GM12878 (cell line): ENCODE results near the gene FHL3. TPM values are rescaled to one million over a fixed set of nuclear protein-coding genes. Genes with fewer than 3 reads are reported as not detected.

Source experiments
- ATAC-seq: fragments of 200-7000 bp; cut with Tn5 transposase; 3 replicates; pipeline ENCODE4 v1.9.1; 2020; ENCODE audit warnings: mild to moderate bottlenecking, moderate library complexity
- BruUV-seq: library from RNA; stranded (reverse); fragments of 400-500 nt; replicated peaks from 2 replicates; lab custom pipeline; 2021; lab: Mats Ljungman, UMichigan
- CTCF ChIA-PET: fragments of 300-600 bp; sonication (Branson Sonifier 250); formaldehyde crosslinking; extraction: SDS; loops from one replicate; lab custom pipeline; 2021; ENCODE audit warnings: inconsistent platforms; lab: Yijun Ruan, JAX
- POLR2A ChIA-PET: fragments of 350-600 bp; formaldehyde crosslinking; extraction: SDS; loops from one replicate; lab custom pipeline; 2021; ENCODE audit warnings: inconsistent platforms; lab: Charles Lee
- RAD21 ChIA-PET: fragments of 300-600 bp; sonication (Branson Sonifier 250); formaldehyde crosslinking; loops from one replicate; lab custom pipeline; 2023; ENCODE audit warnings: antibody characterized with exemption; ENCODE audit not compliant: unreplicated experiment; lab: Charles Lee
- SMC1A ChIA-PET: fragments of 300-600 bp; sonication (Branson Sonifier 250); formaldehyde crosslinking; loops from one replicate; lab custom pipeline; 2023; ENCODE audit not compliant: unreplicated experiment, uncharacterized antibody; lab: Charles Lee
- DNase-seq: peaks from one replicate; pipeline ENCODE4 v3.0.0-alpha.2; 2011; ENCODE audit warnings: low read depth, low spot score
- FAIRE-seq: peaks from 3 replicates; lab custom pipeline; 2011; peaks lifted over from hg19 to GRCh38; lab: Jason Lieb, UNC
- H2AFZ ChIP-seq: 2 replicates; pipeline ENCODE4 v1.6.0; 2011; ENCODE audit warnings: low read depth, low read length, control low read depth; ENCODE audit not compliant: control insufficient read depth
- H3K27ac ChIP-seq: 2 replicates; pipeline ENCODE4 v1.5.1; 2011; ENCODE audit warnings: control low read depth; ENCODE audit not compliant: control insufficient read depth, insufficient read depth
- H3K27me3 ChIP-seq, 2 experiments: replicated peaks in 1 of 2; 2 replicates each; pipeline versions ENCODE4 v1.6.0 to v1.6.1; 2011; ENCODE audit warnings: low read length in 1 of 2; ENCODE audit not compliant: control insufficient read depth in 2 of 2, insufficient read depth in 2 of 2
- H3K36me3 ChIP-seq, 2 experiments: 2 replicates each; pipeline ENCODE4 v1.5.1; 2011; ENCODE audit warnings: low read length in 1 of 2; ENCODE audit not compliant: control insufficient read depth in 2 of 2, insufficient read depth in 2 of 2
- H3K4me1 ChIP-seq: 2 replicates; pipeline ENCODE4 v1.6.1; 2011; ENCODE audit warnings: mild to moderate bottlenecking, low read length, moderate library complexity, mixed read lengths; ENCODE audit not compliant: control insufficient read depth, insufficient read depth
- H3K4me2 ChIP-seq: 2 replicates; pipeline ENCODE4 v1.6.0; 2011; ENCODE audit warnings: control low read depth; ENCODE audit not compliant: control insufficient read depth, insufficient read depth
- H3K4me3 ChIP-seq: fragments of 200-600 bp; sonication (generic); 2 replicates; pipeline ENCODE4 v1.5.1; 2016
- H3K79me2 ChIP-seq: 2 replicates; pipeline ENCODE4 v1.6.0; 2011; ENCODE audit warnings: low read length; ENCODE audit not compliant: control insufficient read depth, insufficient read depth
- H3K9ac ChIP-seq: 2 replicates; pipeline ENCODE4 v1.8.0; 2011; ENCODE audit warnings: low read length, control low read depth, mixed read lengths; ENCODE audit not compliant: control insufficient read depth, insufficient read depth
- H3K9me3 ChIP-seq: replicated peaks from 3 replicates; pipeline ENCODE4 v1.5.1; 2011; ENCODE audit warnings: mild to moderate bottlenecking, low read length; ENCODE audit not compliant: control insufficient read depth, insufficient read depth
- H4K20me1 ChIP-seq: 2 replicates; pipeline ENCODE4 v1.6.0; 2011; ENCODE audit not compliant: control insufficient read depth, insufficient read depth
- ATF7 ChIP-seq: fragments of 450-650 bp; IDR thresholded peaks from 2 replicates; pipeline ENCODE4 v1.6.1; 2016; ENCODE audit warnings: low read depth, mild to moderate bottlenecking
- EED ChIP-seq: sonication (generic); IDR thresholded peaks from 2 replicates; pipeline ENCODE4 v1.6.1; 2016; ENCODE audit warnings: antibody characterized with exemption, low read depth
- ETV6 ChIP-seq, 2 experiments: fragments of 450-650 bp in 1 of 2; IDR thresholded peaks in 1 of 2; conservative IDR thresholded peaks in 1 of 2; 2 replicates each; pipeline ENCODE4 v1.6.1; 2014; ENCODE audit warnings: antibody characterized with exemption in 1 of 2, borderline replicate concordance in 1 of 2, low read depth in 1 of 2, mild to moderate bottlenecking in 1 of 2, moderate library complexity in 1 of 2
- IKZF2 ChIP-seq, 2 experiments: fragments of 450-650 bp; IDR thresholded peaks; 2 replicates each; pipeline ENCODE4 v1.6.1; 2017; ENCODE audit warnings: mild to moderate bottlenecking in 2 of 2, moderate library complexity in 2 of 2
- LARP7 ChIP-seq: fragments of 450-650 bp; IDR thresholded peaks from 2 replicates; pipeline ENCODE4 v1.6.1; 2017; ENCODE audit warnings: mild to moderate bottlenecking
- MXI1 ChIP-seq: fragments of 150-350 bp; IDR thresholded peaks from 2 replicates; pipeline ENCODE4 v1.6.1; 2011; ENCODE audit warnings: low read depth, mild to moderate bottlenecking, inconsistent platforms, low read length, improper control_type of control experiment
- MYB ChIP-seq: fragments of 150-350 bp; IDR thresholded peaks from 2 replicates; pipeline ENCODE4 v1.6.1; 2014; ENCODE audit warnings: mild to moderate bottlenecking, low read depth, low read length, borderline replicate concordance
- NFXL1 ChIP-seq: fragments of 450-650 bp; IDR thresholded peaks from 2 replicates; pipeline ENCODE4 v1.6.1; 2017; ENCODE audit warnings: antibody characterized with exemption, mild to moderate bottlenecking, borderline replicate concordance
- PAX8 ChIP-seq: fragments of 450-650 bp; IDR thresholded peaks from 2 replicates; pipeline ENCODE4 v1.6.1; 2017; ENCODE audit warnings: mild to moderate bottlenecking, moderate library complexity
- RAD51 ChIP-seq: fragments of 450-650 bp; IDR thresholded peaks from 2 replicates; pipeline ENCODE4 v1.6.1; 2016; ENCODE audit warnings: moderate library complexity, mild to moderate bottlenecking, inconsistent platforms
- RBBP5 ChIP-seq: fragments of 200-600 bp; sonication (generic); conservative IDR thresholded peaks from 2 replicates; pipeline ENCODE4 v1.6.1; 2016
- SP1 ChIP-seq: IDR thresholded peaks from one replicate; pipeline ENCODE4 v1.6.1; 2011; ENCODE audit warnings: low read depth, low read length
- SREBF1 ChIP-seq: IDR thresholded peaks from 2 replicates; pipeline ENCODE4 v1.6.1; 2012; ENCODE audit warnings: mild to moderate bottlenecking, low read length
- SUPT20H ChIP-seq: IDR thresholded peaks from 2 replicates; pipeline ENCODE4 v1.6.1; 2011; ENCODE audit warnings: low read depth, mild to moderate bottlenecking, low read length, moderate library complexity, borderline replicate concordance; ENCODE audit not compliant: control insufficient read depth
- TARDBP ChIP-seq: IDR thresholded peaks from 2 replicates; pipeline ENCODE4 v1.6.1; 2016; ENCODE audit warnings: borderline replicate concordance
- WGBS: methylation state at CpG from one replicate; pipeline ENCODE4 v1.1.6; 2016; ENCODE audit warnings: low lambda C conversion rate; ENCODE audit not compliant: insufficient replicate concordance, insufficient coverage; ENCODE audit errors: missing lambda C conversion rate; 5-methylcytosine and 5-hydroxymethylcytosine counted together
- in situ Hi-C: fragments of 300-500 bp; cut with MboI; formaldehyde crosslinking; loops from 9 replicates; pipeline ENCODE4 v1.14.3; 2018; ENCODE audit warnings: mixed read lengths
- intact Hi-C: fragments of 100-400 bp; cut with micrococcal nuclease; formaldehyde crosslinking; loops from one replicate; pipeline ENCODE4 v1.14.2; 2022; ENCODE audit not compliant: unreplicated experiment
- polyA plus RNA-seq, 11 experiments: library from polyadenylated mRNA; depleted of rRNA in 4 of 11; unstranded in 6 of 11; stranded (reverse) in 5 of 11; fragments of >200 nt; fragmentation: Nextera tagmentation in 4 of 11; fragmentation: Illumina TruSeq in 1 of 11; extraction: Ambion mirVana in 4 of 11; extraction: Trizol in 1 of 11; gene quantifications; 1 replicate in 1 of 11; 2 replicates in 10 of 11; pipeline versions ENCODE4 v1.2.1 to v1.2.3, GENCODE V29; 2011 to 2016; ENCODE audit warnings: inconsistent platforms in 2 of 11, missing spikeins in 2 of 11, low read depth in 1 of 11
- total RNA-seq, 4 experiments: library from RNA; depleted of rRNA in 3 of 4; stranded (reverse); fragments of >200 nt in 3 of 4; fragmentation: Illumina TruSeq in 1 of 4; extraction: Trizol in 1 of 4; gene quantifications; 2 replicates each; pipeline versions ENCODE4 v1.2.1 to v1.2.3, GENCODE V29; 2013 to 2021
- TF ChIP-seq, protein P1 (sequence below): IDR thresholded peaks from 2 replicates; pipeline ENCODE4 v1.6.1; 2011; ENCODE audit warnings: mild to moderate bottlenecking, low read depth, low read length, moderate library complexity; ENCODE audit not compliant: insufficient replicate concordance
- TF ChIP-seq, protein P2 (sequence below): fragments of 450-650 bp; IDR thresholded peaks from 2 replicates; pipeline ENCODE4 v1.6.1; 2017; ENCODE audit warnings: mild to moderate bottlenecking, moderate library complexity

The FHL3 gene
- total and polyA plus RNA-seq, 10 of the 15 experiments (the other 5 are each of a cell fraction or from before 2014, with no cell fraction given) = 0.26 to 13.9 (median 7.9) TPM

DNA sequence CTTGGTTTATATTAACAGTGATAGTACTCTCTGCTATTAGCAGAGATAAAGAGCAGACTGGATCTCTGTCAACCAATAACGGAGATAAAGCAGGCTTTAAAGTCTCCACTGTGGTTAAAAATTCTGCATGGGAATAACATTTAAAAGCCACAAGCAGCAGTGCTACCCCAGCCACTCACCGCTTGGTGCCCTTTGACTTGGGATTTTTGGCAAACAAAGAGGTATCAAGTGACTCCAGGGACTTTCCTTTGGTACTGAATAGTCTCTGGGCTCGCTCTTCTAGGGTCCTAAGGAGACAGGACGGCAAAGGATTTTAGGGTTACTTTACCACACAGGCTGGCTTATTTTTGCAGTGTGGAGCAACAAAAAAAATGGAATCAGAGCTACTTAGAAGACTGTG is 26.8 kb downstream of the FHL3 start:
- ChIA-PET SMC1A (interaction anchor here (1.1 kb wide), 1 partner anchor 91 kb away, joined by 5 read pairs; no protein-coding TSS in a partner anchor), POLR2A (no interaction called here), CTCF (interaction anchor here (0.7 to 1.1 kb wide), 3 partner anchors 36 to 89 kb away, joined by 3 to 4 read pairs (median 4); no protein-coding TSS in a partner anchor), RAD21 (no interaction called here)
- H4K20me1 ChIP-seq = no peaks in the 10 kb centered on the region
- H3K4me2 ChIP-seq = no peak overlapping the region
- no peaks in the 10 kb centered on the region for H3K9me3 ChIP-seq
- TF ChIP-seq MXI1 (no peak), SREBF1 (no peak), RBBP5 (no peak), SP1 (no peak), MYB (no peak), SUPT20H (no peak), NFXL1 (no peak), TARDBP (no peak), PAX8 (no peak), LARP7 (no peak), RAD51 (no peak), IKZF2 (IDR thresholded peaks at IDR 0.05) (no peak), ATF7 (no peak), ETV6 (conservative IDR thresholded peaks at IDR 0.05 in 1 of 2, IDR thresholded peaks at IDR 0.05 in 1 of 2; ENCODE audit: borderline replicate concordance in 1 of 2, low read depth in 1 of 2) (no peak), EED (no peak)
- TF ChIP-seq, protein P1, sequence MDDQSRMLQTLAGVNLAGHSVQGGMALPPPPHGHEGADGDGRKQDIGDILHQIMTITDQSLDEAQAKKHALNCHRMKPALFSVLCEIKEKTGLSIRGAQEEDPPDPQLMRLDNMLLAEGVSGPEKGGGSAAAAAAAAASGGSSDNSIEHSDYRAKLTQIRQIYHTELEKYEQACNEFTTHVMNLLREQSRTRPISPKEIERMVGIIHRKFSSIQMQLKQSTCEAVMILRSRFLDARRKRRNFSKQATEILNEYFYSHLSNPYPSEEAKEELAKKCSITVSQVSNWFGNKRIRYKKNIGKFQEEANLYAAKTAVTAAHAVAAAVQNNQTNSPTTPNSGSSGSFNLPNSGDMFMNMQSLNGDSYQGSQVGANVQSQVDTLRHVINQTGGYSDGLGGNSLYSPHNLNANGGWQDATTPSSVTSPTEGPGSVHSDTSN = no peak
- TF ChIP-seq, protein P2, sequence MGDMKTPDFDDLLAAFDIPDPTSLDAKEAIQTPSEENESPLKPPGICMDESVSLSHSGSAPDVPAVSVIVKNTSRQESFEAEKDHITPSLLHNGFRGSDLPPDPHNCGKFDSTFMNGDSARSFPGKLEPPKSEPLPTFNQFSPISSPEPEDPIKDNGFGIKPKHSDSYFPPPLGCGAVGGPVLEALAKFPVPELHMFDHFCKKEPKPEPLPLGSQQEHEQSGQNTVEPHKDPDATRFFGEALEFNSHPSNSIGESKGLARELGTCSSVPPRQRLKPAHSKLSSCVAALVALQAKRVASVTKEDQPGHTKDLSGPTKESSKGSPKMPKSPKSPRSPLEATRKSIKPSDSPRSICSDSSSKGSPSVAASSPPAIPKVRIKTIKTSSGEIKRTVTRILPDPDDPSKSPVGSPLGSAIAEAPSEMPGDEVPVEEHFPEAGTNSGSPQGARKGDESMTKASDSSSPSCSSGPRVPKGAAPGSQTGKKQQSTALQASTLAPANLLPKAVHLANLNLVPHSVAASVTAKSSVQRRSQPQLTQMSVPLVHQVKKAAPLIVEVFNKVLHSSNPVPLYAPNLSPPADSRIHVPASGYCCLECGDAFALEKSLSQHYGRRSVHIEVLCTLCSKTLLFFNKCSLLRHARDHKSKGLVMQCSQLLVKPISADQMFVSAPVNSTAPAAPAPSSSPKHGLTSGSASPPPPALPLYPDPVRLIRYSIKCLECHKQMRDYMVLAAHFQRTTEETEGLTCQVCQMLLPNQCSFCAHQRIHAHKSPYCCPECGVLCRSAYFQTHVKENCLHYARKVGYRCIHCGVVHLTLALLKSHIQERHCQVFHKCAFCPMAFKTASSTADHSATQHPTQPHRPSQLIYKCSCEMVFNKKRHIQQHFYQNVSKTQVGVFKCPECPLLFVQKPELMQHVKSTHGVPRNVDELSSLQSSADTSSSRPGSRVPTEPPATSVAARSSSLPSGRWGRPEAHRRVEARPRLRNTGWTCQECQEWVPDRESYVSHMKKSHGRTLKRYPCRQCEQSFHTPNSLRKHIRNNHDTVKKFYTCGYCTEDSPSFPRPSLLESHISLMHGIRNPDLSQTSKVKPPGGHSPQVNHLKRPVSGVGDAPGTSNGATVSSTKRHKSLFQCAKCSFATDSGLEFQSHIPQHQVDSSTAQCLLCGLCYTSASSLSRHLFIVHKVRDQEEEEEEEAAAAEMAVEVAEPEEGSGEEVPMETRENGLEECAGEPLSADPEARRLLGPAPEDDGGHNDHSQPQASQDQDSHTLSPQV = no peak
- H3K4me1 ChIP-seq = no peaks in the 10 kb centered on the region
- FAIRE-seq = no peak
- H3K79me2 ChIP-seq = no peaks in the 10 kb centered on the region
- H3K4me3 ChIP-seq = no peak overlapping the region
- H3K27me3 ChIP-seq = no peaks in the 10 kb centered on the region
- no peak for ATAC-seq
- BruUV-seq = no TSS peak
- intact Hi-C loops = no loop called here
- no peak overlapping the region for H3K27ac ChIP-seq
- 94% methylated on average over 4 of the region's 4 CpGs for WGBS
- H2AFZ ChIP-seq = no peak overlapping the region
- in situ Hi-C loops = loop anchor here (10.0 to 25.0 kb wide), 2 partner anchors 274 to 391 kb away; partner anchors contain the start of gene GNL2
- no peak for DNase-seq
- peaks cover under 1 to 19% of the 10 kb centered on the region in 2 experiments for H3K36me3 ChIP-seq
- H3K9ac ChIP-seq = no peak overlapping the region
